Suppressor macrophage treated with lipopolysaccharide for 1 hour (primary cell): Measurements from ENCODE around the gene TMEM120B.

ENCODE experiments used
- DNase-seq, 3 donors: peaks; one replicate each; pipeline ENCODE4 v3.0.0-alpha.2; 2020 to 2022

The TMEM120B gene

GRCh38 chr12:121806009-121806545 lies 93.5 kb downstream of the TMEM120B start:
- no peak for DNase-seq

GRCh38 chr12:121806546-121807423 lies 94.2 kb downstream of the TMEM120B start:
- DNase-seq = peak in 1 of 3 donors; percentile 42

- DNase-seq = no peak
Observed at GRCh38 chr12:121807642-121808347, 95.2 kb downstream of the TMEM120B start.

- no peak for DNase-seq
Observed at GRCh38 chr12:121808623-121809022, 96.1 kb downstream of the TMEM120B start.

- DNase-seq = no peak
Observed at GRCh38 chr12:121809712-121810116, 97.2 kb downstream of the TMEM120B start.

- no peak for DNase-seq
Observed at GRCh38 chr12:121810234-121810817, 97.8 kb downstream of the TMEM120B start.

- DNase-seq = no peak
Observed at GRCh38 chr12:121810833-121811433, 98.4 kb downstream of the TMEM120B start.

GRCh38 chr12:121811434-121812319 lies 99.1 kb downstream of the TMEM120B start:
- DNase-seq = peak; percentile 77 to 92 (median 86)

- peak; percentile 67 to 87 (median 73) for DNase-seq
Observed at GRCh38 chr12:121812320-121812871, 99.8 kb downstream of the TMEM120B start.

- peak in 1 of 3 donors; percentile 38 for DNase-seq
Observed at GRCh38 chr12:121812921-121813896, 100.7 kb downstream of the TMEM120B start.

GRCh38 chr12:121813951-121814350 lies 101.4 kb downstream of the TMEM120B start:
- DNase-seq = no peak

GRCh38 chr12:121814429-121815119 lies 102.0 kb downstream of the TMEM120B start:
- DNase-seq = no peak

GRCh38 chr12:121815263-121815662 lies 102.7 kb downstream of the TMEM120B start:
- DNase-seq = no peak

GRCh38 chr12:121816925-121817647 lies 104.5 kb downstream of the TMEM120B start:
- no peak for DNase-seq

GRCh38 chr12:121817648-121818043 lies 105.1 kb downstream of the TMEM120B start:
- DNase-seq = no peak

- no peak for DNase-seq
Observed at GRCh38 chr12:121819212-121819949, 106.8 kb downstream of the TMEM120B start.

- DNase-seq = no peak
Observed at GRCh38 chr12:121820056-121820455, 107.5 kb downstream of the TMEM120B start.
